ENCODE results near the gene HEBP2. TPM values are rescaled to one million over a fixed set of nuclear protein-coding genes. Genes with fewer than 3 reads are reported as not detected.
"Not testable (repeated sequence)": the region's sequence is repeated elsewhere in the genome, so short reads cannot be mapped to it uniquely, and the experiment has no call there.

HEBP2 gene
- total RNA-seq = 10 to 100 TPM; 30.9 to 34.0 TPM

GRCh38 chr6:138403801-138404665 lies at the start of gene HEBP2:
Gene HEBP2, plus strand, starts transcription at chr6:138404223. Its CDS starts 273 bp downstream, at chr6:138404496.
- DNase-seq (ENCODE audit: low spot score in 2 of 2) (peak; percentile 85 to 92), ATAC-seq (peak; percentile 89 to 92)
- no peaks in the 10 kb centered on the region for H3K9me3 Mint-ChIP-seq
- peak within 1 kb of the TSS; percentile 76 to 77 for H3K27ac Mint-ChIP-seq
- peaks cover 5 to 28% of the 10 kb centered on the region in 2 donors for H3K36me3 Mint-ChIP-seq

- Mint-ChIP-seq H3K9me3 (peaks cover 0 to 3% of the 10 kb centered on the region in 2 donors), H3K36me3 (no peaks in the 10 kb centered on the region)
- DNase-seq (ENCODE audit: low spot score in 2 of 2) = no peak
Measured at GRCh38 chr6:138357928-138358327, 46.1 kb upstream of the HEBP2 start.

GRCh38 chr6:138368684-138369083 lies 35.3 kb upstream of the HEBP2 start:
- DNase-seq (ENCODE audit: low spot score in 2 of 2); ATAC-seq; H3K36me3 Mint-ChIP-seq; H3K9me3 Mint-ChIP-seq; H3K27ac Mint-ChIP-seq: not testable (repeated sequence)

More at GRCh38 chr6:138357928-138358327, 46.1 kb upstream of the HEBP2 start:
- no peak overlapping the region for H3K27ac Mint-ChIP-seq
- ATAC-seq = no peak

GRCh38 chr6:138370631-138371451 lies 33.2 kb upstream of the HEBP2 start:
- Mint-ChIP-seq H3K27ac (no peak overlapping the region), H3K9me3 (no peaks in the 10 kb centered on the region), H3K36me3 (no peaks in the 10 kb centered on the region)
- no peak for DNase-seq (ENCODE audit: low spot score in 2 of 2)
- no peak for ATAC-seq

GRCh38 chr6:138371452-138371711 lies 32.6 kb upstream of the HEBP2 start:
- Mint-ChIP-seq H3K36me3 (no peaks in the 10 kb centered on the region), H3K27ac (no peak overlapping the region), H3K9me3 (no peaks in the 10 kb centered on the region)
- ATAC-seq (no peak), DNase-seq (ENCODE audit: low spot score in 2 of 2) (no peak)

- DNase-seq (ENCODE audit: low spot score in 2 of 2) = no peak
- Mint-ChIP-seq H3K9me3 (no peaks in the 10 kb centered on the region), H3K27ac (no peak overlapping the region), H3K36me3 (no peaks in the 10 kb centered on the region)
- no peak for ATAC-seq
Measured at GRCh38 chr6:138371720-138372119, 32.3 kb upstream of the HEBP2 start.

GRCh38 chr6:138372711-138373463 lies 31.1 kb upstream of the HEBP2 start:
- H3K9me3 Mint-ChIP-seq = no peaks in the 10 kb centered on the region
- ATAC-seq (peak; percentile 28 to 46), DNase-seq (ENCODE audit: low spot score in 2 of 2) (no peak)
- H3K27ac Mint-ChIP-seq = no peak overlapping the region
- H3K36me3 Mint-ChIP-seq = no peaks in the 10 kb centered on the region

GRCh38 chr6:138374230-138374629 lies 29.8 kb upstream of the HEBP2 start:
- no peak for ATAC-seq
- Mint-ChIP-seq H3K36me3 (no peaks in the 10 kb centered on the region), H3K9me3 (no peaks in the 10 kb centered on the region), H3K27ac (no peak overlapping the region)
- no peak for DNase-seq (ENCODE audit: low spot score in 2 of 2)

GRCh38 chr6:138374815-138375214 lies 29.2 kb upstream of the HEBP2 start:
- no peak overlapping the region for H3K27ac Mint-ChIP-seq
- no peaks in the 10 kb centered on the region for H3K36me3 Mint-ChIP-seq
- ATAC-seq = no peak
- DNase-seq (ENCODE audit: low spot score in 2 of 2) = no peak
- H3K9me3 Mint-ChIP-seq = no peaks in the 10 kb centered on the region

GRCh38 chr6:138377042-138377441 lies 27.0 kb upstream of the HEBP2 start:
- no peak overlapping the region for H3K27ac Mint-ChIP-seq
- no peaks in the 10 kb centered on the region for H3K9me3 Mint-ChIP-seq
- ATAC-seq (no peak), DNase-seq (ENCODE audit: low spot score in 2 of 2) (no peak)
- no peaks in the 10 kb centered on the region for H3K36me3 Mint-ChIP-seq

GRCh38 chr6:138377844-138378243 lies 26.2 kb upstream of the HEBP2 start, which contains the start of gene SMIM28:
Gene SMIM28, plus strand, starts transcription at chr6:138377905. Its CDS starts 168 bp downstream, at chr6:138378073.
- DNase-seq (ENCODE audit: low spot score in 2 of 2) (no peak), ATAC-seq (no peak)
- no peaks in the 10 kb centered on the region for H3K36me3 Mint-ChIP-seq
- H3K9me3 Mint-ChIP-seq = no peaks in the 10 kb centered on the region
- H3K27ac Mint-ChIP-seq = no peak within 1 kb of the TSS

GRCh38 chr6:138378463-138378862 lies 25.6 kb upstream of the HEBP2 start:
- no peak for ATAC-seq
- no peak overlapping the region for H3K27ac Mint-ChIP-seq
- H3K9me3 Mint-ChIP-seq = no peaks in the 10 kb centered on the region

GRCh38 chr6:138382498-138383265 lies 21.3 kb upstream of the HEBP2 start:
- no peaks in the 10 kb centered on the region for H3K36me3 Mint-ChIP-seq
- DNase-seq (ENCODE audit: low spot score in 2 of 2) (no peak), ATAC-seq (no peak)
- no peak overlapping the region for H3K27ac Mint-ChIP-seq
- H3K9me3 Mint-ChIP-seq = no peaks in the 10 kb centered on the region

More at GRCh38 chr6:138378463-138378862, 25.6 kb upstream of the HEBP2 start:
- no peaks in the 10 kb centered on the region for H3K36me3 Mint-ChIP-seq
- DNase-seq (ENCODE audit: low spot score in 2 of 2) = no peak

- Mint-ChIP-seq H3K9me3 (no peaks in the 10 kb centered on the region), H3K27ac (no peak overlapping the region), H3K36me3 (no peaks in the 10 kb centered on the region)
- ATAC-seq = no peak
- no peak for DNase-seq (ENCODE audit: low spot score in 2 of 2)
Measured at GRCh38 chr6:138383776-138384175, 20.2 kb upstream of the HEBP2 start.

GRCh38 chr6:138386897-138387296 lies 17.1 kb upstream of the HEBP2 start:
- Mint-ChIP-seq H3K9me3 (no peaks in the 10 kb centered on the region), H3K36me3 (no peaks in the 10 kb centered on the region), H3K27ac (no peak overlapping the region)
- ATAC-seq (no peak), DNase-seq (ENCODE audit: low spot score in 2 of 2) (no peak)

Data from activated naive CD4-positive, alpha-beta T cell treated with anti-CD3 and anti-CD28 coated beads, Interleukin-2, amount 50 U/mL, for 72 hours (primary cell).